SHP77 treated with DMSO at 0.1 percent for 48 hours (cell line): ENCODE results near the gene TSPAN9.

ENCODE experiments used
- DNase-seq: peaks from one replicate; lab custom pipeline; 2025; lab: John Stamatoyannopoulos, UW

The TSPAN9 gene

GRCh38 chr12:3275171-3276041, 198.2 kb downstream of the TSPAN9 start:
- DNase-seq = peak; percentile 0

DNA sequence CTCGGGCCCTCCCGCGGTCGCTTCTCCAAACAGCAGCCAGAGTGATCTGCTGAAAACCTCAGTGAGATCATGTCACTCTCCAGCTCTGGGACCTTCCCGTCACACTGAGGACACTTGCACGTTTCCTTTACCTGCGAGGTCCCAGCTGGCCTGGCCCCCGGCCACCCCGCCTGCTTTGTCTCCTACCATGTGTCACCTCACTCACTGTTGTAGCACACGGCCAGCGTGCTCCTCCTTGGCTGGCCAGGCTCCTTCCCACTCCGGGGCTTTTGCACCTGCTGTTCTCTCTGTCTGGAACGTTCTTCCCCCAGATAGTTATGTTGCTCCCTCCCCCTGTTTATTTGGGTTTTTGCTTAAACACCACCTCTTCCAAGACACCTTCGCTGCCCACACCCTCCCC, 199.0 kb downstream of the TSPAN9 start:
- no peak for DNase-seq

- DNase-seq = no peak
Observed at GRCh38 chr12:3277306-3277943, 200.2 kb downstream of the TSPAN9 start.

DNA sequence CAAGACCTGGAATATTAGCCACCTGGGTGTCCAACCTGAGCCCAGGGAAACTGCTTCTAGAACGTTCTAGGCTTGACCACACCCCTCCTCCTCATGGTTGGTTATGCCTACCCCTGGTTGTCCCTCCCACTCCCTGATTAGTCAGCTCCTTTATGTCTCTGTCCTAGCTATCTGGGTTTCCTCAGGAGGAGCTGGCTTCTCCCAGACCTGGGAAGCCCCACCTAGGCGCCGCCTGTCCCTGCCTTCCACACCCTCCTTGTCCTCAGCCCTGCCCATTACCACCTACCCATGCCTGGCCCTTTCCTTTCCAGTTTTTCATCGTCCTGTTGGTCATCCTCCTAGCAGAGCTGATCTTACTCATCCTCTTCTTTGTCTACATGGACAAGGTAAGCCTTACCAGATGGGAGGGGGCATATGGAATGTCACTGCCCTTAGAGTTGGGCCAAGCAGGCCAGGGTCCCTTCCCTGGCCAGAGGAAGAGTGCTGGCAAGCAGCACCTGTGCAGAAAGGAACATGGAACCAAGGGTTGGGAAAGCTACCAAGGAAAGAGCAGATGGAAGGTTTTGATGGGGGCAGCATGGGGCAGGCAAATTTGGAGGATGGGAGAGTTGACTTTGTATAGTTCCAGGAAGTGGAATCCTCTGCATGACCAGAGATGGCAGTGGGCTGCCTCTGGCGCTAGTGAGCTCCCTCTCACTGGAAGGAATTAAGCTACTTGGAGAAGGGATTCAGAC, 201.7 kb downstream of the TSPAN9 start:
- no peak for DNase-seq

DNA sequence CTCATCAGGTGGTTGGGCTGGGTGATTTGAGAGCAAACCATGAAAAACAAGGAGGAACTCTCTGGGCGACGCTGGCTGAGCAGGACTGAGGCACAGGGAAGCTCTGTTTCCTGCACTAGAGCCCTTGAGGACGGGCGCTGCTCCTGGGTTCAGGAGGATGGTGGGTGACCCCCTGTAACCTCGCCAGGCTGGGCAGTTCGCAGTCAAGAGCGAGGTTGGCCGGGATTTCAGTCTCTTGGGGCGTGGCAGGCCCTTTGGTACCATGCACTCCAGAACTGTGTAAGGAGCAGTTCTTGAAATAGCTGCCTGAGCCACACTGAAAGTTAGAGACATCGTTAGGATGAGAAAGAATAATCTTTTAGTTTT, 202.2 kb downstream of the TSPAN9 start:
- DNase-seq = no peak

GRCh38 chr12:3279832-3280231, 202.7 kb downstream of the TSPAN9 start:
- no peak for DNase-seq

GRCh38 chr12:3280967-3281366, 203.8 kb downstream of the TSPAN9 start:
- no peak for DNase-seq

GRCh38 chr12:3281588-3282383, 204.6 kb downstream of the TSPAN9 start:
- DNase-seq = no peak

- no peak for DNase-seq
Observed at GRCh38 chr12:3282384-3282670, 205.1 kb downstream of the TSPAN9 start.

DNA sequence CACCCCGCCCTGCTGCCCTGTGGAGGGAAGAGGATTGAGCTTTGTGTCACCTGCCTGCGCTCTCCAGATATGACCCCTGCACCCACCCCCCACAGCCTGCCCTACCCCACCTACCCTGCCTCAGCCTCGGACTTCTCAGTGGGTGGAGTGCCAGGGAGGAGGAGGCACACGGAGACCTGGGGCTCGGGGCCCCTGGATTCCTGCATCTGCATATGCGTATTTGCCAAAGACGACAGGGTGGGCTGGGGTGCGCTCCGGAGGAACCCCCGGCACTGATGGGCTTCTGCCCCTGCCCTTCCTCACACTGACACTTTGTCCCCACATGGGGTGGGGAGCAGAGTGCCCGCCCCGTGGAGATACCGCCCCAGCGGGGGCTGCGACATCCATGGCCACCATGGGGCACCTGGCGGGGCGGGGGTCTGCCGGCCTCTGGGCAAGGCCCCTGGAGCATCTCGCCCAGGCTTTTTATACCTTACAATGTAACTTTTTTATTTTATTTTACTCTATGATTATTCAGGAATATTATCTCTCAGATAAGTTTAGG, 206.0 kb downstream of the TSPAN9 start:
- DNase-seq = no peak

GRCh38 chr12:3284405-3284804, 207.2 kb downstream of the TSPAN9 start:
- DNase-seq = no peak

DNA sequence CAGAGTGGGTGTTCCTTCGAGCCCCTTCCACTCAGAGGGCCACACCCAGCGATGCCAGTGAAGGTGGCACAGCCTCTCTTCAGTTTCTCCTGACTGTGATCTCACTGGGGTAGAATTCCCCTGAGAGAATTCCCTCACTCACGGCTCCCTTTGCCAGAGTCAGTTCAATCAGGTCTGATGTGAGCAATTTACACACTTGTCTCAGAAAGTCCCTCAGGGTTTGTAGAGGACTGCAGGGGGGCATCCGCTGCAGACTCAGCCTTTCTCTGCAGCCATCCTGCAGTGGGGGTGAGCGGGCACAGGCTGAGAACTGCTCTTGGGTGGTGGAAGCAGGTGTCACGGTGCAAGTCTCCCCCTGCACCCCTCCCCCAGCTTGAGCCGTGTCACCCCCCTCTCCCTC, 208.4 kb downstream of the TSPAN9 start:
- DNase-seq = no peak

DNA sequence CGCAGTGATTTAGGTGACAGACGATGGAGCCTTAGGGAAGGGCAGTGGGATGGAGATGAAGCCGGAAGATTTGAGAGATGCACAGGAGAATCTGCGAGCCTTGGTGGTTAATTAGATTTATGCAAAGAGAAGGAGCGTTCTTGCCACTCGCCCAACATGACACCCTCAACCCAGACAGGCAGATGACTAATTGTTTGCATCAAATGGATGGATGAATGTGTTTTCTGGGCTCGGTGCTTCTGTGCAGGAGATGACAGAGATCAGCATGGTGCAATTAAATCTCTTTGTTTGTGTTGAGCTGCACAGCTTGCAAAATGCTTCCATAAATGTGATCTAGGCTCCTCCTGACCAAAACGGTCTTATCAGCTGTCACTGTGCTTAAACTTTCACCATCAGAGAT, 211.5 kb downstream of the TSPAN9 start:
- no peak for DNase-seq

DNA sequence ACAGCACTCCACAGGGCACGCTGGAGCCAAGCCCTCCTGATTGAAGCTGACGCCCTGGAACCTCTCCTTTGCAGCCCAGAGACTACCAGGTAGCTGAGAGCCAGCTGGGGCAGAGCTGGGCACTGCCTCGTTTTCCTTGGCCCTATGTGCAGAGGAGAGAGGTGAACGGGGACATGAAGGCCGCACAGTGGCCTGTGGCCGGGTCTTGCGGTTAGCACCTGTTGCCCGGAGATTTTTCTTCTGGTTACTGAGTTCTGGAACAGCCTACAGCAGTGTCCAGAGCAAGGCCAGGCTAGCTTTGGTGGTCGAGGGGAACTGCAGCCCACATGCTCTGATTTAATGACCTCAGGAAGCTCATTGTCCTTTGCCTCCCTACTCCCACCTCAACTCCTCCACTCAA, 212.5 kb downstream of the TSPAN9 start:
- DNase-seq = no peak

DNA sequence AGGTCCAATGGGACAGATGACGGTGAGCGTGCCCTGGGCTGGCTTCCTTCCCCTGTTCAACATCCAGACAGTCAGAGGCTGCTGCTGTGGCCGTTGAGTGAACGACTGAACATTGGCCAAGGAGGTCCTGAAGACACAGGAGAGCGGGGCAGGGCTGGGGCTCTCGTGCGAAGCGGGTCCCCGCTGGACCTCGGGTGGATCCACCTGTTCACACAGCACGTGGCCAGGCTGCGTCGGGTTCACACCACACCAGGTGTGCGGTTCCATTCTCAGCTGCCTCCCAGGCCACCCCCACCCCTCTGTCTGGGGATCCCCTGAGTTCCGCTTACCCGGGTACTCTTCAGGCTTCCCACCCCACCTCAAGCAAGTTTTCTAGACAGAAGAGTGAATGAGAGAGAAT, 214.8 kb downstream of the TSPAN9 start:
- no peak for DNase-seq

DNA sequence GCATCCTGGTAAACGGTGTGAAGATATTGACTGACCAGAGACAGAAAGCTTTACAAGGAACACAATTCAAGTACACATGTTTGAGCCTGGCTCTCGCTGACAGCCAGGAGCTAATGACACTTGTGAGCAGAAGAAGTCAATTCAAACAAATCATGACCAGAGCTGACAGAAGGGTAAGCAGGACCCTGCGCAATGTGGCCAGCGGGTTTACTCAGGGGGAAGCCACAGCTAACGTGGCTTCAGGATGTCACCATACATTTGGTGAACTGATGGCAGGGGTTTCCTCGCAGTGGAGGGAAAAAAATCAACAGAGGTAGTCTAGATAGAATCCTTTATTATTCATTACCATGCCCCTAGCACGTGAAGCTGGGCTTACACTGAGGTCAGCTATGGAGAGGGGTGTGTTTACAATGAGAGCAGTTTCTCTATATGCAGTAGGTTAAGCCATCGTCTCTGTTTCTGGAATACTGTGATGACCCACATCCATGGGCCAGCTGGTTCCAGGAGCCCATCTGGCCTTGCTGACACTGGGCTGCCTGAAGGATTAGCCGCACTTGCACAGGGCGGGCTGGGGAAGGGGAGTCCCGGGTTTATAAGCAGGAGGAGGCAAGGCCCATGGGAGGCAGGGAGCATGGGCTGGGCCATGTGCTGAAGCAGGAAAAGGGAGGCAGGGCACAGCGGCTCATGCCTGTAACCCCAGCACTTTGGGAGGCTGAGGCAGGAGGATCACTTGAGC, 215.7 kb downstream of the TSPAN9 start:
- no peak for DNase-seq

GRCh38 chr12:3293446-3294161, 216.4 kb downstream of the TSPAN9 start:
- DNase-seq = no peak

- no peak for DNase-seq
Observed at GRCh38 chr12:3294481-3294911, 217.3 kb downstream of the TSPAN9 start.

GRCh38 chr12:3295225-3295624, 218.0 kb downstream of the TSPAN9 start:
- no peak for DNase-seq

GRCh38 chr12:3295646-3296408, 218.6 kb downstream of the TSPAN9 start:
- no peak for DNase-seq
